HG02678 (cell line): ENCODE data around the gene FADD.
"Not testable (repeated sequence)": the region's sequence is repeated elsewhere in the genome, so short reads cannot be mapped to it uniquely, and the experiment has no call there.

Experiments used
- ATAC-seq: cut with Tn5 transposase; IDR thresholded peaks from one replicate; pipeline ENCODE4 v1.9.1; 2021; ENCODE audit warnings: mild to moderate bottlenecking, moderate library complexity; ENCODE audit not compliant: unreplicated experiment

FADD gene

GRCh38 chr11:70203751-70204465, 812 bp downstream of the FADD start:
- ATAC-seq: peak; percentile 23

DNA sequence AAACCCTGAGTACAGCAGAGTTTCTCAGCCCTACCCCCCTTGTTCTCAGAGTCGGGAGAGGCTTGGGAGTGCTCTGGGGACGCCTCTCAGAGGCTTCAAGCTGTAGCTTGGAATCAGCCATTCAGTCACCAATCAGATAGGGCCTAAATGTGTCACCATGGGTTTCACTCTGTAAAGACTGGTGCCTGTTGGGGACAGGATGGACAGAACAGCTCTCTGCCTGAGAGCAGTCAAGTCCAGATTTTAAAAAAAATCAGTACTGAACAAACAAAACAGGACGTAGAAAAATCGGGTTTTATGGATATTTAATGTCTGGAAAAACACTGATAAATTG, 1.3 kb downstream of the FADD start:
- ATAC-seq: no peak

DNA sequence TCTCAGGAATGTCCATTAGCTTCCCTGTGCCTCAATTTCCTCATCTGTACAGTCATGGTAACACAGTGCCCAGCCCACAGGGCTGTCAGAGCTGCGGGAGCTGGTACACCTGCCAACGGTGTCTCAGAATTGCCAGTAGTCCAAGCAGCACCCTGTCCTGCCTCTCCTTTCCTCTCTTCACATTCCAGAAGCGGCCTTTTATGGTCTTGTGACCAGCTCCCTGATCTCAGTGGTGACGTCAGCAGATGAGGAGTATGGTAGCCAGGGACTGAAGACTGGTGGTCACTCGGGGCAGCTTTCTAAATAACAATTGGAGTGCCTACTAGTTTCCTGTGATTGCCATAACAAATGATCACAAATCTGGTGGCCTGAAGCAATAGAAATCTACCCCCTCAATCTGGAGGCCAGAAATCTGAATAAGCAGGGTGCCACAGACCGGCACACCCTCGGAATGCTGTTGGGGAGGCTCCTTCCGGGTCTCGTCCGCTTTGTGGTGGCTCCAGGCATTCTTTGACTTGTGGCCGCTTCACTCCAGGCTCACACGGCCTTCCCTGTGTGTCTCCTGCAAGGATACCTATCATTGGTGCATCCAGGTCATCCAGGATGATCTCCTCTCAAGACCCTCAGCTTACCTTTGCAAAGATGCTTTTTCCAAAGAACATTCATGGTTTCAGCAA, 2.1 kb downstream of the FADD start:
- no peak for ATAC-seq

GRCh38 chr11:70205766-70206165, 2.7 kb downstream of the FADD start:
- no peak for ATAC-seq

- no peak for ATAC-seq
Measured at GRCh38 chr11:70206226-70206981, 3.3 kb downstream of the FADD start.

DNA sequence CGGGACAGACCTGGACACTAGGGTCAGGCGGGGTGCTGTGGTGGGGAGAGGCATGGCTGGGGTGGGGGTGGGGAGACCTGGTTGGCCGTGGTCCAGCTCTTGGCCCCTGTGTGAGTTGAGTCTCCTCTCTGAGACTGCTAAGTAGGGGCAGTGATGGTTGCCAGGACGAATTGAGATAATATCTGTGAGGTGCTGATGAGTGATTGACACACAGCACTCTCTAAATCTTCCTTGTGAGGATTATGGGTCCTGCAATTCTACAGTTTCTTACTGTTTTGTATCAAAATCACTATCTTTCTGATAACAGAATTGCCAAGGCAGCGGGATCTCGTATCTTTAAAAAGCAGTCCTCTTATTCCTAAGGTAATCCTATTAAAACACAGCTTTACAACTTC, 3.9 kb downstream of the FADD start:
- no peak for ATAC-seq

DNA sequence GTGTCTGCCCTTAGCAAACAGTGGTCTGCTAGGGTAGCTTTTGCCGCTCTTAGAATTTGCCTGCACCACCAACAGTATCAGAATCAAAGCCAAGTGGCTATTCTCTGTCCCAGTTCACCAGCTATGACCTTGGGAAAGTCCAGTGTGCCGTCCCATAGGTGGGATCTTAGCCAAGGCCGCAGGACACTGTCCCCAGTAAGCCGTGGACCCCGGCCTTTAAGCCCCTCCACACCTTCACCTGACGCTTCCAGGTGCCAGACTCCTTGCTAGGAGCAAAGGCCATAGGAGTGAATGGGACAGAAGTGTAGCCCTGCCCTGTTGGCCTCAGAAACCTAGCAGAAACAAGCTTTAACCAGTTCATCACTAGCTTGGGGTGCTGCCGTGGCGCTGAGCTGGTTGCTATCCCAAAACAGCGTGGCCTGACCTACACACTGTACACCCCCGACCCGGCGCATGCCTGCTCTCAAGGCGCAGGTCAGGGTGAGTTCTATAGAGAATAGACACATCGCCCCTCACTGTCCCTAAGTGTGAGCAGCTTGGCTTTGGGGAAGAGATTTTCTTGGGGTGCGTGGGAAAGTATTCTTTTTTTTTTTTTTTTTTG, 4.5 kb downstream of the FADD start:
- ATAC-seq: no peak

DNA sequence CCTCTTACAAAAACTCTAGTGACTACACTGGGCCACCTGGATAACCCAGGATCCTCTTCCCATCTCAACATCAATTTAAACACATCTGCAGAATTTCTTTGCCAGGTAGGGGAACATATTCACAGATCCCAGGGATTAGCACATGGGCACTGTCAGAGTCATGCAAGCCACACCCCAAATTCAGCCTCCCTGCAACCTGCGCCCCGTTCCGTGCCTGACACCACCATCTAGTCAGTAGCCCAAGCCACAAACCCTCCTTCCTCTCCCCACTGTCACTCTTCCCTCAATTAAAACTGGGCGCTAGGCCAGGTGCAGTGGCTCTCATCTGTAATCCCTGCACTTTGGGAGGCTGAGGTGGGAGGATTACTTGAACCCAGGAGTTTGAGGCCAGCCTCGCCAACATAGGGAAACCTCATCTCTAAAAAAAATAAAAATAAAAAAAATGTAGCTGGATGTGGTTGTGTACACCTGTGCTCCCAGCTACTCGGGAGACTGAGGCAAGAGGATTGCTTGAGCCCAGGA, 6.4 kb downstream of the FADD start:
- ATAC-seq: no peak

GRCh38 chr11:70210051-70210501, 7.0 kb downstream of the FADD start:
- ATAC-seq: no peak

GRCh38 chr11:70210530-70210929, 7.4 kb downstream of the FADD start:
- ATAC-seq: no peak

GRCh38 chr11:70212227-70212811, 9.2 kb downstream of the FADD start:
- ATAC-seq: no peak

DNA sequence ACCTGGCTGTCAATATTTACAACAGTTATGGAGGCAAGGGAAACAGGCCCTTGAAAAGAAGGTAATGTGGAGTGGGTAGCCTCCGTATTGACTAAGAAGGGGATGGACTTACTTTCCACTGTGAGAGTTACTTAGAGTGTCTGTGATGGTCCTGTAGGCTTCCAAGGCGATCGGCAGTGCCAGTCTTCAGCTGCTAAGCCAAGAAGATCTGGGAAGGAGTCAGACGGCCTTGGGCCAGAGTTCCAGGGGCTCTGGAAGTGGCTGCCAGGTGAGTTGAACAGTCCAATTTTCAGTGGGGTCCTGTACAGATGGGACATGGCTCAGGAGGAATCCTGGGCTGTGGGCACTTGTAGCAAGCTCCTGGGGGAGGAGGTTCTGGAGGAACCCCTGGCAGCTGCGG, 14.3 kb downstream of the FADD start:
- not testable (repeated sequence) for ATAC-seq

GRCh38 chr11:70218076-70218475, 15.0 kb downstream of the FADD start:
- not testable (repeated sequence) for ATAC-seq

GRCh38 chr11:70220136-70220535, 17.0 kb downstream of the FADD start:
- no peak for ATAC-seq

DNA sequence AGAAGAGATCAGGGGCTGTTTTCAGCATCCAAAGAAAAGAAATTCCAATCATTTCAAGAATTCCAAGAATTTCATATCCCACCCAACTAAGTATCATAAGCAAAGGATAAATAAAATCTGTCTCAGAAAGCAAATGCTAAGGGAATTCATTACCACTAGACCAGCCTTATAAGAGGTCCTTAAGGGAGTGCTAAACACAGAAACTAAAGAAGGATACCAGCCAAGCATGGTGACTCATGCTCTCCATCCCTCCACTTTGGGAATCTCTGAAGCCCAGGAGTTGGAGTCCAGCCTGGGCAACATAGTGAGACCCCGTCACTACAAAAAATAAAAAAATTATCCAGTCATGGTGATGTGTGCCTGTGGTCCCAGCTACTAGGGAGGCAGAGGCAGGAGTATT, 17.8 kb downstream of the FADD start:
- no peak for ATAC-seq

- ATAC-seq: no peak
Measured at GRCh38 chr11:70225681-70226177, 22.6 kb downstream of the FADD start.

DNA sequence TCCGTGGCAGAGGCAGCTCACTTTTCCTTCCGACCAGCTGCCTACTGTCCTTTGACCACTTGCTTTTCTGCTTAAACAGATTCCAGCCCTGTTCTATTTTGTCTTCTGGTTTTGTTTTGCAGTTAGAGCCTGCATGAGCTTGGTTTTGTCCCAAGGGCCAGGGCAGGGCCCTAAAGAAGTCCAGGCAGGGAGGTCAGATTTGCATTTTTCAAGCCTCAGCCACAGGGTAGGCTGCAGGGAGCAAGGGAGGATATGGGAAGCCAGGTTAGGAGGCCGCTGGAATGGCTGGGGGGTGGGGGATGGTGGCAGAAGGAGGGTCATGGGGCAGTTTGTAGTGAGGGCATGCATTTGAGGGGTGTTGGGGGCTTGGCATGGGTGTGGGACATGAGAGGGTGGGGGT, 23.1 kb downstream of the FADD start:
- ATAC-seq: no peak

DNA sequence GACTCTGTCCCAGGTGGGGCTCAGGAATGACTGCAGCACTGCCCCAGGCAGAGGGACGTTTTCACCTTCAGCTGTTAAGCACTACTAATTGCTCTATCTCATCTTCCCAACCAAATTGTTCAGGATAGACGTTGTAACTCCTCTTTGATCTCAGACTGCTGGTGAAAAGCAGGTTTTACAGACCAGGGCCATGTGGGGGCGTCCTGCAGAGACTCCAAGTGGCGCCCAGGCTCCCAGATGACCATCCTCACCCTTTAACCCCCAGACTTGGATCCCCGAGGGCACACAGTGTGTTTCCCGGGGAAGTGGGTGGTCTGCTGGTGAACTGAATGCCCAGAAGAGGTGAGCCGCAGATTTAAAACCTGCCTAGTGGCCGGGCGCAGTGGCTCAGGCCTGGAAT, 23.9 kb downstream of the FADD start:
- no peak for ATAC-seq

- no peak for ATAC-seq
Measured at GRCh38 chr11:70229737-70230136, 26.6 kb downstream of the FADD start.

GRCh38 chr11:70230151-70230839, 27.2 kb downstream of the FADD start:
- no peak for ATAC-seq
